NCI-H748 treated with DMSO at 0.1 percent for 48 hours (cell line): ENCODE data around the gene NHEJ1.
A peak's percentile ranks its signal among the peaks of the same experiment; 100 is the strongest.

Experiments
- DNase-seq: peaks from one replicate; lab custom pipeline; 2025; lab: John Stamatoyannopoulos, UW

NHEJ1 gene

DNA sequence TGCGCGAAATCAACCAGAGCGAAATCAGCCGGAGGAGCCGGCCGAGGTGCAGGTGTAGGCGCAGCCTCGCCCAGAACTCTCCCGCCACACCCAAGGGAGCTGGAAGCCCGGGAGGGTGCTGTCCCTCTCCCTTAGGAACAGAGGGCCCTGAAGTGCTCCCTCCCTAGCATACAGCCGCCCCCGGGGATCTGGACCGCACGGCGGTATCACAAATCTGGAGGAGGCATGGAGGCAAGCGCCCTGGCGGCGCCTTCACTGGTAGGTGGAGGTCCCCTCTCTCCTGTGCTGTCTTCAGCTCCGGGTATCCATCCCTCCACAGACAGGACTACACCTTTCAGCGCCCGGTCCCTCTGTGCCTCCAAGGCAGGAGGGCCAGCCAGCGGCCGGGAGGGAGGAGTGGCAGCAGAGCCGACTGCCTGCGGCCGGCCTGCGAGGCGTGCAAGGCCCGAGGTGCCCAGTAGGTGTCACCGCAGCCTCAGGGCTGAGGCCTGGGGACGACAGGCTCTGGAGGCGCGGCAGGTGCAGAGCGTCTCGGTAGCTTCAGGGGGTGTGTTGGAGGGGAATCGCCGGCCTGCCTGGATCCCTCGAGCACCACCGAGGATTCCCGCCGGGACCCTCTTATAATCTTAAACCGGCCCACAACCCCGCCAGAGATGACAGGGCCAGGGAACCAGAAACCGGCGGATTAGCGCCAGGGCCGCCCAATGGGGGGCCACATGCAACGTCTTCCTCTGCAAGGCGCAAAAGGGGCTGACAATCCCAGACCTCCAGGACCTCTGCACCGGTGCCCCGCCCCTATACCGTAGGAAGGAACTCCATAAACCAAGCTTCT, 102.7 kb downstream of the NHEJ1 start:
- peak; percentile 50 for DNase-seq

DNA sequence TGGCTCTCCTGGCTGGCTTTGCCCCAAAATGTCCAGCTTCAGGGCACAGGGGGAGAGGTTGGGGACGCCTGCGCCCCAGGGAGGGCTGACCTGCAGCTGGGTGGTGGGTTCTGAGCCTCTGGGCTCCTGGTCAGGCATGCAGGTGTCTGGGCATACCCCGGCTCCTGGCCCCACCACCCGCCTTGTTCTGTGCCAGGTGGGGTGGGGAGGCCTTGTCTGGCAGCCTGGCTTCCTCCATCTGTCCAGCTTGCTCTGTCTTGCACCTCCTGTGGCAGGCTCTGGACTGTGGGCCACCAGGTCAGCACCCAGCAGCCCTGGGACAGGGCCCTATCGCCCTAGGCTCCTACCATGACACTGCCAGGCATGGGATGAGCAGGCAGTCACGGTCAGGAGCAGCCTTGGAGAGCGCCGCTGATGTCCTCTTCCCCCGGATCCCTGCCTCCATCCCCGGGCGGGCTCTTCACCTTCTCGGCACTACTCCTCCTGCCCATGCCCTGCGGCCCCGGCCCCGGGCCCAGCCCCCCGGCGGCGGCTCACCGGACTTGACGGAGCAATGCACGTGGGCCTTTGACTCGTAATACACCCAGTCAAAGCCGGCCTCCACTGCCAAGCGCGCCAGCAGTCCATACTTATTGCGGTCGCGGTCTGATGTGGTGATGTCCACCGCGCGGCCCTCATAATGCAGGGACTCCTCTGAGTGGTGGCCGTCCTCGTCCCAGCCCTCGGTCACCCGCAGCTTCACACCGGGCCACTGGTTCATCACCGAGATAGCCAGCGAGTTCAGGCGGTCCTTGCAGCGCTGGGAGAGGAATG, 103.5 kb downstream of the NHEJ1 start:
- DNase-seq: no peak

DNA sequence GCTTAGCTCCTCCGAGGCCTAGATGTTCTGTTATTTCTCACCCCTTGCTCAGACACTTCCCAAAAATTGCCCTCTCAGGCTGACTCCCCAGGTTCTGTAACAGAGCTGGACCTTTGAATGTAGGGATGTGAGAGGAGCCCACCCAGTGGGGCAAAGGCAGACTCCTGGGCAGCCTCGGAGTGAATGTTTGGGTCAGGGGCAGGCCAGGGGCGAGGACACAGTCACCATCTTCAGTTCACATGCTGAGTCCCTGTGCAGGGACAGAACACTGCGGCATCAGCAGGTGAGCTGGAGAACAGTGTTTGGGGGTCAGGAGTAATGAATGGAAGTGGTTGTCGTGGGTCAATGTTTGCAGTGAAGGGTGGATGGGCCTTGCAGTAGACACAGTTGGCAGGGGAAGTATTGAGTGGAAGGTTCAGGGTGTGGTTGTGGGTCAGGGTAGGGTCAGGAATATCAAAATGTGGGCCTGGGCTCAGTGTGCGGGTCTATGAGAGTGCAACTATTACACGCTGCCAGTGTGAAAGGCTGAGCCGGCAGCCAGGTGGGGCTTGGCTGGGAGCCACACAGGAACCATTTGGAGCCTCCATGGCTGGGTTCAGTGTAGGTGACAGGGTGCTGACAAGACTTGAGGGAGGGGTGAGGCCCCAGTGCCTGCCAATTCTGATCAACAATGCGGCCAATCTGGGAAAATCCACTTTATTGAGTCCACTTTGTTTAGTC, 104.3 kb downstream of the NHEJ1 start:
- no peak for DNase-seq

DNA sequence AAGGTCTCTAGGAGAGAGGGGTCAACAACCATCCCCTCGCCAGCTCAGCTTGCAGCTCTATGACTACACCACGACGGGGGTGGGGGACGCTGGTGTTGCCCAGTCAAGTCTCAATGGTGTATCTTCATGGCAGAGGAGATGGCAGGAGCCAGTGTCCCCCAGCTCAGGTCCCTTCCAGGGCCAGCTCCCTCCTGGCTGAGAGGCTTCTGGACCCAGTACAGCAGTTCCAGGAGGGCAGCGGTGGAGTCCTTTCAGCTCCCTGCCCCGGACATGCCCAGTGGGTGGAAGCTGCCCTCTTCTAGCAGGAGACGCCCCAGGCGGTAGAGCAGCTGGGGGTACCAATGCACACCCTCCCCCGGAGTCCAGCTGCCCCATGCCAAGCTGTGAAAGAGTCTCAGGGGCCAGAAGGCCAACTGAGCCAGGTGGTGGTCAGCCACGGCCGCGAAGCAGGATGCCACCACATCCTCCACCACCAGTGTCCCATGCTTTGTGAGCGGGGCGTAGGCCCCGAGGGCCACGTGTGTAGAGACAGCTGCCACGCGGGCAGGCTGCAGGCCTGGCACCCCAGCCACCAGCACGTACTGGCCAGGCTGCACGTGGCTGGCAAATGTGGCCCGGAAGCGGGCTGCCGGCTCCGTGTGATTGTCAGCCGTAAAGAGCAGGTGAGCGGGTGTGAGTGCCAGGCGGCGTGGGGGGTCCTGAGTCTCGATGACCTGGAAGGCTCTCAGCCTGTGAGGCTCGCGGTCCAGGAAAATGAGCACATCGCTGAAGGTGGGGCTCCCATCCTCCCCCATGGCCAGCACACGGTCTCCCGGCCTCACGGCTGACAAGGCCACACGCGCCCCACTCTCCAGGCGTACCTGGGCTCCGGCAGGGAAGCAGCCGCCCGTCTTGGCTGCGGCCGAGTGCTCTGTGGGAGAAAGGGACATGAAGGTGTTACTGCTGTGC, 105.4 kb downstream of the NHEJ1 start:
- no peak for DNase-seq

DNA sequence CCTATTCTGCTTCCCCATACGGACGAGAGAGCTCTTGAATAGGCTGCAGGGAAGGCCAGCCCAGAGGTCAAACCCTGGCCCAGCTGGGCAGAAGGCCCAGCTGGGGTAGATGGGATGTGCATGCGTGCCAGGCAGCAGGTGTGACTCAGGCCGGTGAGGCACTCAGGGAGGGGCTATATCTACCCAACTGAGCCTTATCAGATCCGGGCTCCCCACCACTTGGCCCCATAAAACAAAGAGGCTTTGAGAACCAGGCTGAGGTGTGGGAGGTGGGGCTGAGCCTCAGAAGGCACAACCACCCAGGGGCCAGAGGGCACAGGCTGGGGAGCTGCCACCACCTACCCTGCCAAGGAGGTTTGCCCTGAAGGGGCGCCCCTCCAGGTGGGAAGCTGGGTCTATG, 111.3 kb downstream of the NHEJ1 start:
- DNase-seq: no peak

DNA sequence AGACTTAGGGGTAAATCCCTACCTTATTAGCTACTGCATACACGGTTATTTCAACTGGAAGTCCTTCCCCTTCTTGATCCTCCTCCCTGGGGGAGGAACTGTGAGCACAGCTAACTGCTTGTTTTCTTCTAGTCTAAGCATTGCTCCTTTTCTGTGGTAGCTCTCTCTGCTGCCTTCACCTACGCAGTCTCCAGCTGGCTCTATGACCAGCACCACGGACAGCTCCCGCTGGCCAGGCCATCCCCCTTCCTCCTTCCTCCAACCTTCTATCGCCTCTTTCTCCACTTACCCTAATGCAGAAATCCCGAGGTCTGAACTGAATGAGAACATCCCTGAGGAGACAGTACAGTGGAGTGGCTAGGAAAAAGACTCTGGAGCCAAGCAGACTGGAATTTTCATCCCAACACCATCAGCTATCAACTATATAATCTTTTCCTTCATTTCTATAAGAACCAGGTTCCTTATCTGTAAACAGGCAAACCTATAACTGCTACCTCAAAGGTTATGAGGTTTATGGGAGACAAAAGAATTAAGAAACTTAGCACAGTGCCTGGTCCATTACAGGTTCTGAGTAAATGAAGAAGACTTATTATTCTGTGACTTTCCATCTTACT, 114.6 kb downstream of the NHEJ1 start:
- DNase-seq: no peak

DNA sequence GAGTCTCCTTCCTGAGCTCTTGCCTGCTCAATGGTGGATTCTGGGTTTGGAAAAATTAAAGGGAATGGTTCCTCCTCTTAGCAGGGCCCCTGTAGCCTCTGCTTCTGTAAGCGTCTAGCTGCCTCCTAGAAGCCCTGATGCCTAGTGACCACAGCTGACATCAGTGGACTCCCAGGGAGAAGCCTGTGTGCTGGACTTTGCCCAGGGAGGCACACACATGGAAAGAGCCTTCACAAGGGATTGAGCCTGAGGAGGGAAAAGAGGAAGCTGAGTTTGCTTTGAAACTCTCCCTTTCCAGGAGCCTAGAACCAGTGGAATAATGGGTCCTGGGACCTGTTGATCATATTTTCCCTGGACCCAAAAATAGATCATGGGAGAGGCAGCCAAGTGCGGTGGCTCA, 117.9 kb downstream of the NHEJ1 start:
- DNase-seq: no peak

DNA sequence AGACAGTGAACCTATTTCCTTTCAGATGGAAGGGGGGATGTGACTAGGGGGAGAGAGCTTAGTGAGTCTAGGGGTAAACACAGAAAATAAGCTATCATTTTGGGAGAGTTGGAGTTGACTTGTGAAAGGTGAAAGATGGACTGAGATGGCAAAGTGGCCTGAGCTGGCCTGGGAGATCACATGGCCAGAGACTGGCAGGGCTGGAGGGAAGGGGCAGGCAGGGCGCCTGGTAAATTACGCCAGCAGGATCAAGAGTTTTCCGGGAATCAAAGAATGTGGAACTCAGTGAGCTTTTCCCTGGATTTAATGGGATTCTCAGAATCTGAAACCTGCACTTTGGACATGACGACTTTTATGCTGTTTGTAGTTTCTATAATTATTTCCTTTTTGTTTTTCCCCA, 118.5 kb downstream of the NHEJ1 start:
- DNase-seq: no peak

DNA sequence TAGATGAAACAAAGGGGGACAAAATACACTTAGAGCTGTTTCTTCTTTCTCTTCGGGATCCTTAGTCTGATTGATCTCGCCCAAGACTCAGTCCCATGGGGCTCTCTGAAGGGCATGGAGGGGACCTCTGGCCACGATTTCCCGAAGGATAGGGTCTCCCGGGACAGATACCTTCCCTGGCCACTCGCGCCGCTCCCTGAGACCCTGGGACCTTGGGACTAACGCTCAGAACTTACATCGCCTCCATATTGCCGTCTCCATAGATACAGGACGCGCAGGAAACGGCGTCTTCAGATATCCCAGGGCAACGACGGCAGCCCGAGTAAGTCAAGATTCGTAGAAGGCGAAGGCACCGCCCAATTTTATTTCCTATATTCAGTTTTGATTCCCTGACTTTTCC, 119.4 kb downstream of the NHEJ1 start, which contains the start of gene CFAP65:
TSS of gene CFAP65 (minus strand) at position 265 of the 400 bp plus-strand sequence. CDS start 2,468 bp downstream, outside the sequence.
- peak; percentile 41 for DNase-seq

DNA sequence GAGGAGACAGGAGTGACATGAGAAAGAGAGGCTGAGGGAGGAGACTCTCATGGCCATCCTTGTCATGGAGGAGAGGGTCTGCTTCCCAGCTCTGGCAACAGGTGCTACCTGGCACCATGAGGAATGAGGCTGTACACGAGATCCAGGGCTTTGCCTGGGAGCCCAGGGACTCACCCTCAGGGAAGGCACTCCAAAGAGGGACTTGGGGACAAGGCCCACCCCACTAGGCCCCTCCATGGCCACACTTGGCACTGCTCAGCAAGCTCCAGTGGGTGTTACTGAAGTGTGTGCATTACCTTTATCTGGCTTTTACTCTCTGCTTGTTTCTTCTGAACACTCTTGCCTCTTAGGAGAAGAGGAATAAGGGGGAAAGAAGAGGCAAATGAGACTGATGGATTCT, 122.0 kb downstream of the NHEJ1 start:
- DNase-seq: no peak

DNA sequence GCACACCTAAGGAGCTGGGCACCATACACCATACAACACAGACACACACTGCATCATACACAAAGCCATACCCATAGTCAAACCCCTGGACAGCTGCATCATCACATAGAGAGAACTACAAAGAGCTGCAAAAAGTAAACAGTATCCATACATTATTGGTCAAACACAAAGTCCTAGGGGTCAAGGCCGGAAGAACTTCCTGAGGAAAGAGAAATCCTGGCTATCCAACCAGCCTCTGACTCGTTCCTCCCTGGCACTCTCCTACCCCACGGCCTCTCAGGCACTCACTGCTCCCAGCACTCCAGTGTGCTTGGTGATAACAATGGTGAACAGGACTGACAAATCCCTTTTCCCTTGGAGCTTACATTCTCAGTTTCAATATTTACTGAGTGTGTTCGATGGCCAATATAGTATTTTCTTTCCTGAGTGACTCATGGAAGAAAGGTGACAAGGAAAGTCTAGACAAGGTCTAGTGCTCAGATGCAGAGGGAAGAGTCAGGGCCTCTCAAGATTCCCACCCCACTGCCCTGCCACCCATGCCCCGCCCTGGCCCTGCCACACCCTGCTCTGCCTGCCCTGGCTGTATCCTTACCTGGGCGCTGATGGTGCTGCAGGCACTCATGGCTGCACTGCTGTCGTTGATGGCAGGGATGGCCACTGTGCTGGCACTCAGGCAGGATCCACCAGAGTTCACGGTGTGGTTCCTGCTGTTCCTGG, 122.7 kb downstream of the NHEJ1 start:
- DNase-seq: no peak

DNA sequence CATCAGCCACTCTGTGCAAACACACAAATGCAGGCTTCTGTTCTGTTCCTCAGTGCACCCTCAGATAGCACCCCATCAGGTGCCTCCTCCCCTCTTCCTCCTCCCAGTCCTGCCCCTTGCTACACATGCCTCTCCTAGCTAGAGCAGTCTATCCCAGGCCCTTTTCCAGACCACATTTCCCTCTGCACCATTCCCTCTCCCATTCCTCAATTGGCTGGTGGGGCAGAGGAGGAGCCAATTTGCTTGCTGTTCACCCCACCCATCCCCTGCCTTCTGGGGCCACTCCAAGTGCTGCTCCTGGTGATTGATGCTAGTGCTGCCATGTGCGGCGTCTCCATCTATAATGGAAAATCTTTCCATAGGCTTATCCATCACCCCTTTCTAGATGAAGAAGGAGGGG, 124.7 kb downstream of the NHEJ1 start:
- DNase-seq: no peak

DNA sequence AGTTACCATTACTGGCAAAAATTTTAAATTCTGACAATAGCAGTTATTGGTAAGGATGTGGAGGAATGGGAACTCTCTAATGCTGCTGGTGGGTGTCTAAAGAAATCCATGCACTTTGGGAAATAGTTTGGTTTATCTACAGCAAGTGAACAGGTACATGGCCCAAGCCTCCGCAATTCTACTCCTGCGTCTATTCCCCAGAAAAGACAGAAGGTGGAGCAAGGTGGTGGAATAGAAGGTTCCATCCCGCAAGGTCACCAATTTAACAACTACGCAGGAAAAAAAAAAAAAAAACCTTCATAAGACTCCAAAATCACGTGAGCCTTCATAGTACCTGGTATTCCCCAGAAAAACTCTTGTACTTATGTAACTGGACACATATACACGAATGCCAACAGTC, 125.8 kb downstream of the NHEJ1 start:
- no peak for DNase-seq

DNA sequence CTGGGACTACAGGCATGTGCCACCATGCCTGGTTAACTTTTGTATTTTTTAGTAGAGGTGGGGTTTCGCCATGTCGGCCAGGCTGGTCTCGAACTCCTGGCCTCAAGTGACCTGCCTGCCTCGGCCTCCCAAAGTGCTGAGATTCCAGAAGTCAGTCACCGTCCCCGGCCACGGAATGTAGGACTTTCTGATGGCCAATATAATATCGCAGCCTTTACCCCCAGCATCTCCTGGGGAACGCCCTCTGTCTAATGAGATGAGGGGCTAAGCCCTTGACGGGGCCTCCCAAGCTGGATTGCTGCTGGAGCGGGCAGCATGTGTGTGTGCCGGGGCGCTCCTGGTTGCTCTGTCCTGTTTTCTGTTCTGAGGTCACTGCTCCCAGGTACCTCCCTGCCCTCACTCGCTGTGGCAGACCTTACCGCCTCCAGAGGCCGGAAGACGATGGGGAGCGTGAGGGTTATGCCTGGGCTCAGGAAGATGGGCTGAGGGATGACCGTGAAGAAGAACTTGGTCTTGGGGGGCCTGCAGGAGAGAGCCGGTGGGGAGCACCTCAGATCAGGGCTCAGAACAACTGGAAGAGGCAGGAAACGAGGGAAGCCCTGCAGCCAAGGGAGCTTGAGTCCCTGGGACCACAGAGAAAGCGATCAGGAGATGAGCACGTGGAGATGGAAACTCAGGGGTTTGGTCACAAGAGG, 128.4 kb downstream of the NHEJ1 start:
- no peak for DNase-seq

DNA sequence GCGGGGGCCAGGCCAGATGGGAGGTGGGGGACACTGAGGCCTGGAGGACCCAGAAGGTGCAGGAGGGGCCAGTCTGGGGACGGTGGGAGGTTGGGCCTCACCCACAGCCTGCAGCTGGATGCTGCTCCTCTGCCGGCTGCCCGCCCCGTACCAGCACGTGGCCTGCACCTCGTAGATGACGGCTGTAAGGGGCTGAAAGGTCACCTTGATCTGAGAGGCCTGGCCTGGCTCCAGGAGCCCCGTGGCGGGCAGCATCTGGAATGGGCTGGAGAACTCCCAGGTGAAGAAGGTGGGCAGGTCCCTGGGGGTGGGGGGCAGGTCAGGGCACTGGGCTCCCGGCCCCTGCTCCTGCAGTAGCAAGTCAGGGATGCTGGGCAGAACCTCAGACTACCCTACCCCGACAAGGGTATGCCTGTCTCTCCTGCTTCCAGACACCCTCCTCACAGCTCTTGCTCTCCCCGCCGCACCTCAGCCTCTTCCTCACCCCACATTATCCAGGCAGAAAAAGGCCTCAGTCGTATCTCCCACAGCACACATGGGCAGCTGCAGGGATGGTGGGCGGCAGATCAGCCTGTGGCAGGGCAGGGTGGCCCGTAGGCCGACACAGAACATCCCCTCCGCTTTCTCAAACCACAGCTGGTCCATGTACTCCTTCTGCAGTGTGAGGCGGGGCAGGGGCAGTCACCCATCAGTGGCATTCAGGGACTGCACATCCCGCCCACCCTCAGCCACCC, 129.4 kb downstream of the NHEJ1 start:
- DNase-seq: no peak

DNA sequence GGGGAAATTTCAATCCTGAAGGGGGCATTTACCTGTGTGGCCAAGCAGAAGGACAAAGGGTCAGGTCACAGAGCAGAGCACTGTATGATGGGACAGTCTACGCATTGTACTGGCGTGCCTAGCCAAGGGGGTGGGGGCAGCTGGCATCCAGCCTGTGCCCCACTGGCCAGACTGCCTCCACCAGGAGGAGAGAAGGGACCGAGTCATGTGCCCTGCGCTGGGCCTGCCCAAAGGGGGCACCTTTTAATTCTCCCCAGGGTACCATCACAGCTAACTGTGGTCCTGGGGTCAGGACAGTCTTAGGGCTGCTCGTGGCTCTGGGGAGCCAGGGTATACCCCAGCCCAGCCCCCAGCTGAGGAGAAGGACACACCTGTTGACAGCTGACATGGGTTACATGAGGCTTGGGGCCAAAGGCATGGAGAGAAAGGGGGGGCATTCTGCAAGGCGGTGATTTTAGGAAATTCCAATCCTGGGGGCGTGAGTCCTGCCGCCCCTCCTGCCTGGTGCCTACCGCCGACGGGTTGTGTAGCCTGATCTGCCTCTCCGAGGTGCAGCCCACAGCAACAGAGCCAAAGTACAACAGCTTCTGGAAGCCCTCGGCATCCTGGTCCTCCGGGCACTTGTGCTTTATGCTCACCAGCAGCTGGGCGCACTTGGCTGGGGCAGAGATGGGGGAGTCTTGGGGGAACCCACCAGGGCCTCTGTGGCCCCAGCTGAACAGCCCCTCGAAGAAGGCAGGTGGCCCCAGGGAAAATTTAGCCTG, 130.3 kb downstream of the NHEJ1 start:
- no peak for DNase-seq

DNA sequence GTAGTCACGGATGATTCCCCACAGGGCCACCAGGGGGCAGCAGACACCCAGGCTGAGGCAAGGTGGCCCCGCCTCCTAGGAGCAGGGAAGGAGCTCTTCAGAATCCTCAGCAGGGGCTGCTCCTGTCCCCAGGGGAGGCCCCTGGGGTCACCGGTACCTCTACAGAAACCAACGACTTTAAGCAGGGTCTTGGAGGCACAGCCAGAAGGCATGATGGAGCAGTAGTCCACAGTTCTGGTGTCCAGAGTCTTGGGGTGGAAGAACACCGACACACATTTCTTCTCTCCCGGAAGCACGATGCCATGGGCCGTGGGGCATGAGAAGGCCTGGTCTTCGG, 130.8 kb downstream of the NHEJ1 start:
- peak; percentile 61 for DNase-seq
